ENCODE results near the gene RNF39. TPM values are rescaled to one million over a fixed set of nuclear protein-coding genes. Genes with fewer than 3 reads are reported as not detected.

The RNF39 gene
- total RNA-seq, 2 donors from 2014 or later, result 0.93 to 1.6 TPM

DNA sequence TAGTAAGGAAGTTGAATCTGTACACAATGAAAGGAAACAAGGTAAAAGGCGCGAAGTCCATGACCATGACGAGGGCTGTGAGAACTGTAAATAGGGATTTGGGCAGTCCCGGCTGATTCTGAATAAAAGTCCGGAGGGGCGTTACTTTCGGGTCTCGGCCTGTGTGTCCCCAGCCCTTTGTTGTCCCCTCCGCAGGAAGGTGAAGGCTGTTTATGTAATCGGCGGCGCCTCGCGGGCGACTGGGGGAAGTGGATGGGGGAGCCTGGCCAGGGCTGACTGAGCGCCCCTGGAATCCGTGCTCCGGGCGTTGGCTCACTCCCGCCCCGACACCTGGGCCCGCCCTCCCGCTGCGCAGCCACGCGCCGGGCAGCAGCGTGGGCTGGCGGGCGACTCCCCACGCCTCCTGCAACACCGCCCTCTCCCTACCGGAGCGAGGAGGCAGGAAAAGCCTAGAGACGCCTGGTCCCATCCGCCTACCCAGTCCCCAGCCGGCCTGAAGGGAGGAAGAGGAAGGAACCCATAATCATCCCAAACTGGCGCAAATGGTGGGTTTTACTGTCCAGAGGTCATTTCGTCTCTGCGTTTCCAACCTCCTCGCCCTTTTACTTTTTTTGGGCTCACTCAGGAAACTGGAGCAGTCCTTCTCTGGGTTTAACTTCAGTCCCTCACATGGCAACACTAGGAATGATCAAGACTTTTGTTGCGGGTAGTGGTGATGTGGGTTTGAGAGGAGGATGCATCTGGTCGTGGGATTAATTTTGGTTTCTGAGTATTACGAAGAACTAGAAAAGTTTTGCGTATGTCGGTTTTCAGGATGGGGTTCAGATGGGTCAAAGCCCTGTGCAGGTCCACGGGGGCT lies 25.2 kb upstream of the RNF39 start:
- Histone ChIP-seq H3K27ac (peak overlapping the region; percentile 80), H3K4me1 (peaks cover 12% of the 10 kb centered on the region), H3K4me3 (peak overlapping the region; percentile 23), H3K27me3 (no peaks in the 10 kb centered on the region), H3K9me3 (no peaks in the 10 kb centered on the region), H3K36me3 (no peaks in the 10 kb centered on the region), H3K9ac (ENCODE audit: low read depth in 2 of 2, low read length in 2 of 2) (peak overlapping the region; percentile 28 to 85)
- peak; percentile 84 for DNase-seq
- intact Hi-C loops (cut with DNase I), result loop anchor here (5.0 kb wide), 3 partner anchors 34 to 111 kb away; partner anchors contain the start of genes PPP1R11 and TRIM26
- no peak for TF ChIP-seq CTCF (IDR thresholded peaks at IDR 0.05)

- Histone ChIP-seq H3K9me3 (no peaks in the 10 kb centered on the region), H3K9ac (ENCODE audit: low read depth in 2 of 2, low read length in 2 of 2) (peak overlapping the region in 1 of 2 donors; percentile 85), H3K4me1 (peaks cover 12% of the 10 kb centered on the region), H3K36me3 (no peaks in the 10 kb centered on the region), H3K27me3 (no peaks in the 10 kb centered on the region), H3K27ac (peak overlapping the region; percentile 80), H3K4me3 (no peak overlapping the region)
- no peak for DNase-seq
- no peak for TF ChIP-seq CTCF (IDR thresholded peaks at IDR 0.05)
- intact Hi-C loops (cut with DNase I), result loop anchor here (5.0 kb wide), 3 partner anchors 33 to 112 kb away; partner anchors contain the start of genes PPP1R11 and TRIM26
Observed at GRCh38 chr6:30100154-30100553, 24.6 kb upstream of the RNF39 start.

GRCh38 chr6:30097902-30098768 lies 22.6 kb upstream of the RNF39 start:
- no peak overlapping the region for H3K27ac ChIP-seq
- peak; percentile 78 for DNase-seq
- TF ChIP-seq CTCF (IDR thresholded peaks at IDR 0.05), result no peak
- no peaks in the 10 kb centered on the region for H3K9me3 ChIP-seq
- no peak overlapping the region for H3K4me3 ChIP-seq
- intact Hi-C loops (cut with DNase I), result no loop called here
- H3K9ac ChIP-seq (ENCODE audit: low read depth in 2 of 2, low read length in 2 of 2), result no peak overlapping the region
- peaks cover 12% of the 10 kb centered on the region for H3K4me1 ChIP-seq
- no peaks in the 10 kb centered on the region for H3K36me3 ChIP-seq
- H3K27me3 ChIP-seq, result no peaks in the 10 kb centered on the region

- no peaks in the 10 kb centered on the region for H3K27me3 ChIP-seq
- H3K4me1 ChIP-seq, result peaks cover 7% of the 10 kb centered on the region
- DNase-seq, result no peak
- H3K9me3 ChIP-seq, result no peaks in the 10 kb centered on the region
- H3K27ac ChIP-seq, result no peak overlapping the region
- no peak overlapping the region for H3K4me3 ChIP-seq
- TF ChIP-seq CTCF (IDR thresholded peaks at IDR 0.05), result no peak
- no peaks in the 10 kb centered on the region for H3K36me3 ChIP-seq
- H3K9ac ChIP-seq (ENCODE audit: low read depth in 2 of 2, low read length in 2 of 2), result no peak overlapping the region
- intact Hi-C loops (cut with DNase I), result no loop called here
Observed at GRCh38 chr6:30096829-30097228, 21.3 kb upstream of the RNF39 start.

DNA sequence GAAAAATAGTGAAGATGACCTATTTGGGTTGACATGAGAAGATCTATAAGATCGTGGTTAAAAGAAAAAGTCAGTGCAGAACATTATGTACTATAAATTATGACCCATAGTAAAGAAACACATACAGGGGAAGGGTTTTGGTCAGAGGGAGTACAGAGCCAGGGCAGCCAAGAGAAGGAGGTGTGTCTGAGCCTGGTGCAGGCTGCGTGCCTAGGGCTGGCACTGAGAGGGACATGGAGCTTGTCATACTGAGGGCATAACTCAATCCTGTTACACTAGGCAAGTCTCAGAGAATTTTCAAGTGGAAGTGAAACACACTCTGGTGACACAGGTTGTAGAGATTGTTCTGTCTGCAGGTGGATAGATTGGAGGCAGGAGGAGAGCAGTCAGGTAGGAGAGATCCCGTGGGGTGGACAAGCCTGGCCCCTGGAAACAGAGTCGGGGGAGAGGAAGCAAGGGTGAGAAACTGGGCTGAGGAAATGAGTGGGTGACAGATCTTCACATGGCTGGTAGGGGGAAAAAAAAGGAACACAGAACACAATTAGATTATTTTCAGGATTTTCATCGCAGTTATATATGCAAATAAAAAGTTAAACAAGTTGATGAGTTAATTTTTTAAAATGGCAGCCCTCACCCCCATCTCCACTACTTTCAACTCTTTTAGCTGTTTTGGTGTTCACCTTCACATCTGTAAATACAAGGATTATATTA lies 18.5 kb upstream of the RNF39 start:
- H3K36me3 ChIP-seq, result no peaks in the 10 kb centered on the region
- DNase-seq, result no peak
- no peak overlapping the region for H3K9ac ChIP-seq (ENCODE audit: low read depth in 2 of 2, low read length in 2 of 2)
- no peaks in the 10 kb centered on the region for H3K27me3 ChIP-seq
- no peak overlapping the region for H3K4me3 ChIP-seq
- H3K4me1 ChIP-seq, result peaks cover 7% of the 10 kb centered on the region
- TF ChIP-seq CTCF (IDR thresholded peaks at IDR 0.05), result no peak
- intact Hi-C loops (cut with DNase I), result no loop called here
- no peak overlapping the region for H3K27ac ChIP-seq
- H3K9me3 ChIP-seq, result no peaks in the 10 kb centered on the region

Data from colonic mucosa (tissue), 4 donors.